Hypothalamus (tissue), 51 donors: ENCODE data around the gene UPF2.
"Not testable (repeated sequence)": the region's sequence is repeated elsewhere in the genome, so short reads cannot be mapped to it uniquely, and the experiment has no call there.

Source experiments
- DNase-seq, 51 donors: peaks; one replicate each; lab custom pipeline; 2025; lab: John Stamatoyannopoulos, UW

UPF2 gene

DNA sequence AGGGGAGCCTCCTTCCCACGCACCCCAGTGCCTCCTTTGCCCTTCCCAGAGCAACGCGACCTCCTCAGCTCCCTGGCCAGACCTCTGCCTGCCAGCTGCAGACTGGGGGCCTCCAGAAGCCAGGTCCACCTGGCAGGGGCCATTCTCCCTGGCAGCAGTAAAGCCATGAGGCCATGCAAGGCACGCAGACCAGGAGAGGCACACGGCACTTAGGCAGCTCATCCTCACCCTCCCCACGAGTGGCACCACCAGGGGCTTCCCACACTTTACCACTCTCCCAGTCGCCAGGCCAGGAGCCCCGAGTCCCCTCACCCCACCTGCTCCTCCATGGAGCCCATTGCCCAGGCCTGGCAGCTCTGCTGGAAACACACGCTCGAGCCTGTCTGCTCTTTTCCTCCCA lies 134.1 kb downstream of the UPF2 start:
- no peak for DNase-seq

- no peak for DNase-seq
These were observed 134.7 kb downstream of the UPF2 start for GRCh38 chr10:11907914-11908313.

- no peak for DNase-seq
These were observed 135.9 kb downstream of the UPF2 start for GRCh38 chr10:11906714-11907113.

GRCh38 chr10:11902646-11903045 lies 140.0 kb downstream of the UPF2 start:
- no peak for DNase-seq

DNA sequence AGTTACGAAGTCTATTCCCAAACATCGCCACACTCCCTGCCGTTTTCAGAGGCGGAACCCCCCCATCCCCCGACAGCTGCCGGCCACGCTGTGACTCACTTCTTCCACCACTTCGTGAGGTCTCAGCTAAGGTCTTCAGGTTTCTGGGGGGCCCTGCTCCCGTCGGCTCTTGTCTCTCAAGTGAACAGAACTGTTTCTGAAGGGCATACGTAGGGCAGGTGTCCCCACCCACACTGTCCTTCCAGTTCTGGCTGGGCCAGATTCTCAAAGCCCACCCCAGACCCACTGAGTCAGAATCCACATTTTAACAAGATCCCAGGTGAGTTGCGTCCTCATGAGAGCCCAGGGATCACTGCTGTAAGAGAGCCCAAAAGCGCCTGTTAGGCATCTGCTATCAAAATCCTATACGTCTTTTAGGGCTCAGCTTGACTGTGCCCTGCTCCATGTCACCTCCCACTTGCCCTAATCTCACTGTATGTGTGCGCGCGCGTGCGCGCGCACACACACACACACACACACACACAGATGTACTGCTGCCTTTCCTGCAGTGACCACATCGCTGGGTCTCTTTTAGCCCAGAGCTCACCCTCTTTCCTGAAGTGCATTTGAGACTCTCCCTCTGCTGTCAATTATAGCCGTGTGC lies 140.7 kb downstream of the UPF2 start:
- no peak for DNase-seq

DNA sequence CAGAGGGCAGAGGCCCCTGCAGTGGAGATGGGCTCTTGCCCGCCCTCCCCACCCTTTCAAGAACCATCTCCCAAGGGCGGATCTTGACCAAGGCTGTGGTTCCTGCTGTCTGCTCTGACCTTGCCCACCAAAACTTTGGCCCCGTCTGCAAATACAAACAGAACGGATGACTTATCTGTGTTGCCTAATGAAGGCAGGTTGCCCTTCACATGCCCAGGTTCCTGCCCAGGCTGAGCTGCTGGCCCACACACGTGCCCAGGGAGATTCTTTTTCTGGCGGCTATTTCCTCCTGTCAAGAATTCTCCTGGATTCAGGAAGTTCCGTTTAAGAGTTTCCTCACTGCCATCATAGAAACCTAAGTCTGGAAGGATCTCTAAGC lies 141.2 kb downstream of the UPF2 start:
- no peak for DNase-seq

GRCh38 chr10:11901036-11901301 lies 141.6 kb downstream of the UPF2 start:
- no peak for DNase-seq

GRCh38 chr10:11899067-11899876 lies 143.3 kb downstream of the UPF2 start:
- DNase-seq: no peak

DNA sequence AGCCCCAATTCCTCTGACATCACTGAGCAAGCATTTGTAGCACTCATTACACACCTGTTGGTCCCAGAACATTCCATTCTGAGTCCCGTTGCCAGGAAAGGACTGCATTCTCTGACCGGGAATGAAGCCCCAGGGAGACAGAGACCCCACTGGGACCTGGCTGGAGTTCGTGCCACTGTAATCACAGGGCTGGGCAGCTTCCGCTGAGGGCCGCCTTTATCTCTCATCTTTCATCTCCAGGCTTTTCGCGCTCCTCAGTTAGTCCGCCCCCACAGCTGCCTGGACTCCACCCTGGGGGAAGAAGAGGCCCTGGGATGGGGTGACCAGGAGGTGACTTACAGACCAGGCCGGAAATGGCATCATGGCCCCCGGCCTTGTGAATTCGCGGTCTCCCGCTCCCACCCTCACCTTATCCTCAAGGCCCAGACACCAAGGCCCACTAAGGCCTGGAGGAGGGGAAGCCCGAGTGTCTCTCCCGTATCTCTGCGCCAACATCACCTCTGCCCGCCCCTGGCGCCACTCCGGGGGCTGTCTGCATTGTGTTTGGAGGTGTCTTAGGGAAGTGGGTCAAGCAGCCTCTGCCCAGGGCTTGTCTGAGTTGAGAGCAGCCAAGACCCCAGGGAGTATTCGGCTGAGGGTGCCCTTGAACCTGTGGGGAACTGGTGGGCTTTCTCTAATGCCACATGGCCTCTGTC lies 144.1 kb downstream of the UPF2 start:
- no peak for DNase-seq

DNA sequence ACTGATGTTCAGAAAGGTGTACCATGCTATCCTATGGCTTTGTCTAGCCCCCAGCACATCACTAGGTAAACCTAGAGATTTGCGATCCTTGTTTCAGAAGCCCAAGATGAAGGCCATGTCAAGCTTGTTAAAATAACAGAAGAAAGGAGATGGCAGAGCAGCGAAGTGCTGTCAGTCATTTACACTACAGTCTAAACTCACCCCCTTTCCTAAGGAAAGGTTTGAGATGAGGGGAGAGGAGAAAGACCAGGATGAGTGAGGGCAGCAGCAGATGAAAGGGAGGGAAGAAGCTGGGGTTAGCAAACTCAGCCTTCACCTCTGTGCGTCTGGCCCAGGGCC lies 144.6 kb downstream of the UPF2 start:
- no peak for DNase-seq

- DNase-seq: no peak
These were observed 145.9 kb downstream of the UPF2 start for GRCh38 chr10:11896549-11897200.

GRCh38 chr10:11895598-11895997 lies 147.0 kb downstream of the UPF2 start:
- DNase-seq: no peak

DNA sequence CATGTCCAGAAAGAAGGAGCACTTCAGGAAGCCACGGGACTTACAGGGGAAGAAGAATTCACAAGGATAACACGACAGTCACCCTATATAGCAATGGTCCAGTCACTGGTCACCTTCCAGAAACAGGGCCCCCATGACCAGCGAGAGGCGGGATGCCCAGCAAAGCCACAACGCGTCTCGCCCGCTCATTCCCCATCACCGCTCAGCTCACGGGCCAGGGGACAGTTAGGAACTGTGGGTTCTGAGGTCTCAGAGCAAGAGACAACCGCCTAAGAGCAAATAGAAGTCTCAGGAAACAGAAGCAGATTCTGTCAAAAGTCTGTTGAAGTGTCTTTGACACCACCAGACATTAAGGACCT lies 147.5 kb downstream of the UPF2 start:
- no peak for DNase-seq

DNA sequence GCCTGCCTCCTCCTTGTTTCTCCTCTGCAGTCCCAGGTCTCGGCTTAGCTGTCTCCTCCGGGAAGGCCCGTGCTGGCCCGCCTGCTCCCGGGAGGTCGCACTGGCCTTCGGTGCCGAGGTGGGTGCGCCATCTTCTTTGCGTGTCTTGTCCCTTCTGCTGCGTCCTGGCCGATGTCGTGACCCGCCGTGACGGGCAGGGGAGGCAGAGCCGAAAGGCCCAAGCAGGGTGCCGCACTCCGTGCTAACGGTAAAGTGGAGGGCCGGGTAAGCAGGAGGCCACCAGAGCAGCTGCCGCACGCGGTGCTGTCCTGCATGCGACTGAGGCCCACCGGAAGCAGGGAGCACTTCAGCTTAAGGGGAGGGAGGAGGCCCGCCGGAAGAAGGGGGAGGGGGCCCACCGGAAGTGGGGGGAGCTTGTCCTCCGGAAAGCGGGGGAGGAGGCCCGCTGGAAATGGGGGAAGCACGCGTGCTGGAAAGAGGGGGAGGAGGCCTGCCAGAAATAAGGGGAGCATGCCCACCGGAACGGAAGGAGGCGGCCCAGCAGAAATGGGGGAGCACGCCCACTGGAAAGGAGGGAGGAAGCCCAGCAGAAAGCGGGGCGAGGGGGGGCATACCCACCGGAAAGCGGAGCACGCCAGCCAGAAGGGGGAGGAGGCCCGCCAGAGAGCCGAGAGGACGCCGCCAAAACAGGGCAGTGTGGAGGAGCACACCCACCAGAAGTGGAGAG lies 148.1 kb downstream of the UPF2 start:
- no peak for DNase-seq

GRCh38 chr10:11893749-11894278 lies 148.8 kb downstream of the UPF2 start:
- no peak for DNase-seq

- no peak for DNase-seq
These were observed 150.7 kb downstream of the UPF2 start for GRCh38 chr10:11891776-11892486.

DNA sequence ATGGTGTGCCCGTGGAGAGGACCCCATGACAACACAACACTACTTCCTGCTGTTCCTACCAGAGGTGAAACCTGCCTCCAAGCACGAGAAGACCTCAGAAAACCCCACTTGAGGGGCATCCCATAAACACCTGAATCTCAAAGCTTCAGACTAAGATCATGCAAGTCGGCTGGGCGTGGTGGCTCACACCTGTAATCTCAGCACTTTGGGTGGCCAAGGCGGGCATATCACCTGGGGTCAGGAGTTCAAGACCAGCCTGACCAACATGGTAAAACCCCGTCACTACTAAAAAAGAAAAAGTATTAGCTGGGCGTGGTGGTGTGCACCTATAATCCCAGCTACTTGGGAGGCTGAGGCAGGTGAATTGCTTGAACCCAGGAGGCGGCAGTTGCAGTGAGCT lies 153.3 kb downstream of the UPF2 start:
- DNase-seq: not testable (repeated sequence)

- no peak for DNase-seq
These were observed 155.0 kb downstream of the UPF2 start for GRCh38 chr10:11887381-11888227.

- DNase-seq: no peak
These were observed 155.8 kb downstream of the UPF2 start for GRCh38 chr10:11886851-11887250.
